Left lobe of liver (tissue), 2 donors: ENCODE data around the gene ARL4D. TPM values are rescaled to one million over a fixed set of nuclear protein-coding genes. Genes with fewer than 3 reads are reported as not detected.
"Not testable (repeated sequence)": the region's sequence is repeated elsewhere in the genome, so short reads cannot be mapped to it uniquely, and the experiment has no call there.

Experiments
- ATAC-seq: fragments of 200-7000 bp; cut with Tn5 transposase; one replicate; pipeline ENCODE4 v1.9.1; 2020; ENCODE audit warnings: mild to moderate bottlenecking, moderate library complexity
- DNase-seq: peaks from one replicate; pipeline ENCODE4 v3.0.0-alpha.2; 2020; ENCODE audit warnings: low spot score
- total RNA-seq: library from RNA; stranded (reverse); gene quantifications from one replicate; pipeline ENCODE4 v1.2.1, GENCODE V29; 2021
- donor health status: DM: no; HTN: no; CAD: no; lungs with moderate emphysema.
- donor health status: DM: no; HTN: yes; CAD: no.

ARL4D gene
- total RNA-seq, 1 donor from 2014 or later = 15.4 TPM

DNA sequence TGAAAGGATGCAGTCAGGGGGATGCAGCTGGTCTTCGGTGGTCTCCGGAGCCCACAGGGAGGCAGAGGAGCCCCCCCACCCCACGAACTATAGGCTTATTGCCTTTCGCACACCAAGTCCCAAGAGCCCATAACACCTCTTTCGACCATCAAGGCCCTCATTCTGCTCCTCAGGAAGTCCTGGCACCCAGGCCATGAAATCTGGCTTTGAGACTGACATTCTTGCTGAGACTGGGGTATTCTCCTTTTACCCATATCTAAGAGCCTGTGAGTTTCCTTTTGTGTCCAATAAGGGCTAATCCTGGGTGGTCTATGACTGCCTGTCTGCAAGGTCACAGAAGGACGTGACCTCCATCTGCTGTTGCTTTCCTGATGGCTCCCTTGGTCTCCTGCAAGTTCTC is 6.4 kb upstream of the ARL4D start:
- DNase-seq = no peak
- ATAC-seq = no peak

DNA sequence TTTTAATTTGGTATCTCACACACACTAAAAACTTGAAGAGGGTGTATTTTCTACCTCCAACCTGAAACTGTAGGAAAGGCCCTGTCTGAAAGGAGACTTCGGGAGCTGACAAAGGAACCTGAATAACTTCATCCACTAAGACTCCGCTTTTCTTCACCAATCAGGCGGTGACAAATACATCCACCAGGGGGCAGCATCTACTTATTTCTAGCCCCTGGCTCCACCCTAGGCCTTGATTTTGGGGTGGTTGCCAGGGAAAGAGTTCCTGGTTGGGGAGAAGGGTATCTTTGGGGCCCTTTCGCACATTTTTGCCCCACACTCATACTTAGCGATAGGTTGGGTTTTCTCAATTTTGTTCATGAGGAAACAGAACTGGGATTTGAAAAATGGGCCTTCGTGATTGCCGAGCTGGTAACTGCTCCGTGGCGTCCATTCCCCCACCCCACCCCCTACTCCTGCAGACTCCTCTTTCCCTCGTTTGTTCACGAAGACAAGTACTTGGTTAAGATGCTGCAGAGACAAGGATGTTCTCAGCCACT is 4.8 kb upstream of the ARL4D start:
- peak; percentile 88 for DNase-seq
- peak; percentile 68 for ATAC-seq

DNA sequence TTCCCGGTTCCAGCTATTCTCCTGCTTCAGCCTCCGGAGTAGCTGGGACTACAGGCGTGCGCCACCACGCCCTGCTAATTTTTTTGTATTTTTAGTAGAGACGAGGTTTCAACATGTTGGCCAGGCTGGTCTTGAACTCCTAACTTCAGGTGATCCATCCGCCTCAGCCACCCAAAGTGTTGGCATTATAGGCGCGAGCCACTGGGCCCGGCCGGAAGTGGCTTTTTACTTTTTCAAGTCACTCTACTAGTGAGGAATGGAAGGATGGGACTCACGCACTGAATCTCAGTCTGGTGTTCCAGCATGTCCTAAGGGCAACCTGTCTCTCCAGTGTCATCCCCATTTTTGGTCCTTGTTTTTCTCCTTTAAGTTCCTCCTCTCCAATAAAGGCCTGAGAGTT is 4.1 kb upstream of the ARL4D start:
- not testable (repeated sequence) for ATAC-seq, DNase-seq

DNA sequence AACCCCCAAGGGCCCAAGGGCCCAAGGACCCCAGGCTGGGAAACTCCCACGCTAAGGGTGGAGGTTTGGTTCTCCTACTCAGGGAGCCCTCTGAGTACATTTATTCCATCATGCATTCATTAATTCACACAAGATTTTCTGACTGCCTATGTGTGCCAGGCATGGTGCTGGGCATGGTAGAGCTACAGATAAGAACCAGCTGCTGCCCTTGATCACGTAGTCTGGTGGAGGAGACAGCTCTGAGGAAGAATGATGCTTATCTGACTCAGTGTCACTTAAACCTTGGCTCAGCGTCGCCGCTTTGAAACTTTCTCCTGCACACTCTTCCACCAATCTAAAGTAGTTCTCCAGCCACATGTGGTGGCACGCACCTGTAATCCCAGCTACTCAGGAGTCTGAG is 3.6 kb upstream of the ARL4D start:
- DNase-seq = no peak
- ATAC-seq = no peak

DNA sequence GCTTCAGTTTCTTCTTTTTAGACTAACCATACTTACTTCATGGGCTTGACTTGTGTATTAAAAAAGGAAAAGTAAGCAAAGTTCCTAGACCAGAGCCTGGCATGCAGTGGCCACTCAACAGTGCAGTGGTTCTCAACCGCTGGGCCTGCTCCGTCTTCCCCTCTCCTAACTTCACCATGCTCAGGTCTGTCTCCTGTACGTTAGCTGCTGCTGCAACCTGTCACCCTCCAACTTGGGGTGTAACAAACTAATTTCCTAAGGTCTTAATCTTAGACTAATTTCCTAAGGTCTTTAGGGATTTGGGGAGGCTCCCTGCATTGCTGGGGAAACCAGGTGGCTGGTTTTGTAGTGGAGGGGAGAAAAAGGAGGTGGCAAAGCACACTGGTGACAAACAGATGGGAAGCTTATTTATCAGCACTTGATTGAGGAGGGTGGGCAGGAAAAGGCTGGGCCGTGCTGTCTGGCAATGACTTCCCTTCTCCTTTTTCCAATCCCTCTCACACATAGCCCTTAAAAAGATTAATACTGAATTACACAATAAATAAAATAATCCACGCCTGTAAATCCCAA is 2.2 kb upstream of the ARL4D start:
- ATAC-seq = no peak
- DNase-seq = no peak

DNA sequence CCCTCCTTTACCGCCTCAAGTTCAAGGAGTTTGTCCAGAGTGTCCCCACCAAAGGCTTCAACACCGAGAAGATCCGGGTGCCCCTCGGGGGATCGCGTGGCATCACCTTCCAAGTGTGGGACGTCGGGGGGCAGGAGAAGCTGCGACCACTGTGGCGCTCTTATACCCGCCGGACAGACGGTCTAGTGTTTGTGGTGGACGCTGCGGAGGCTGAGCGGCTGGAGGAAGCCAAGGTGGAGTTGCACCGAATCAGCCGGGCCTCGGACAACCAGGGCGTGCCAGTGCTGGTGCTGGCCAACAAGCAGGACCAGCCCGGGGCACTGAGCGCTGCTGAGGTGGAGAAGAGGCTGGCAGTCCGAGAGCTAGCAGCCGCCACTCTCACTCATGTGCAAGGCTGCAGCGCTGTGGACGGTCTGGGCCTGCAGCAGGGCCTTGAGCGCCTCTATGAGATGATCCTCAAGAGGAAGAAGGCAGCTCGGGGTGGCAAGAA is 1.1 kb downstream of the ARL4D start:
- ATAC-seq (peak; percentile 61), DNase-seq (peak; percentile 66)

DNA sequence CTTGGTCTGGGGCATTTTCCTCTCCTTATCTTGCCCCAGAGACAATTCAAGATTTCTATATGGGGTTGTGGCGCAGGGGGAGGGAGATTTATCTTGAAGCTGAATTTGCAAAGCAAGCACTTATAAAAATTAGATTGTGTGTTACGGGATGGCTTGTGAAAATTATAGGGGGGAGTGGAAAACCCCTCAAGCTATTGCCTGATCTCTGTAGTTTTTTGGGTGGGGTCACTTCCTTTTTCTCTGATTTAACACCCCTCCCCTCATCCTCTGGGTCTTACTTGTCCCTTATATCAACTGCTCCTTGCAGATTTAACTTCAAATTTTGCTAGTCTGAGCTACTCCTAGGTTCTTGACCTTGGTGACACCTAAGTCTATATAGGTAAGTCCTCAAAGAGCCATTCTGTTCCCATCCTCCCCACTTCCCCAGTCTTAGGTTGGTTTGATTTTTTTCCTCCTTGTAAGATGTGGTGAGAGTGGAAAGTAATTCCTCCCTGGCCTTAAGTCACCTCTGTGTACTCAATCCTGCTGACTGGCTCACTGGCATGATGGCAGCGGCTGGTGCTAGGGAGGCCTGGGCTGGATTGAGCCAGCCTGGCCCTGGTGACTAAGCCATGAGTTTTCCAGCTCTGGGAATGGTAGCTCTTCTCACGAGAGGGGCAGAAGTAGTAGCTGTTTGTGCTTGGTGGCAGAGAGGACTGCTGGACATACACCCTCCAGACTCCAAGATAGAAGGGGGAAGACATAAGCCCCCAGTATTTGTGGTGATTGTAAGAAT is 2.3 kb downstream of the ARL4D start:
- ATAC-seq = peak; percentile 21
- DNase-seq = no peak

DNA sequence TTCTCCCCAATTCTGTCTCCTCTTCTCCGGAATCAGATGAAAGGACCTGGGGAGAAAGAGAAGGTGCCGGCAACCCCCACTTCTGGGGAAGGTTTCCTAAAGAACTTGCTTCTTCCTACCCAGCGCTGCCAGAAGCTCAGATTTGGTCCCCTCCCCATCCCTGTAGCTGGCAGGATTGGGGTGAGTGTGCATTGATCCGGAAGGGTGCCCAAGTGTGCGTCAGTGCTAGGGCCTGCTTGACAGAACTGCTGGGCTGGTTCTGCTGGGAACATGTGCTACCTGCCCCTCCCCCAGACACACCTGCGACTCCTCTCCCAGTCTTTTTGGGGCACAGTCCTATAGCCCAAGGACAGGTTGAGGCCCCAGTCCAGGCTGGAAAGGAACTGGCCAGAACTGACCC is 3.3 kb downstream of the ARL4D start:
- DNase-seq (no peak), ATAC-seq (no peak)

DNA sequence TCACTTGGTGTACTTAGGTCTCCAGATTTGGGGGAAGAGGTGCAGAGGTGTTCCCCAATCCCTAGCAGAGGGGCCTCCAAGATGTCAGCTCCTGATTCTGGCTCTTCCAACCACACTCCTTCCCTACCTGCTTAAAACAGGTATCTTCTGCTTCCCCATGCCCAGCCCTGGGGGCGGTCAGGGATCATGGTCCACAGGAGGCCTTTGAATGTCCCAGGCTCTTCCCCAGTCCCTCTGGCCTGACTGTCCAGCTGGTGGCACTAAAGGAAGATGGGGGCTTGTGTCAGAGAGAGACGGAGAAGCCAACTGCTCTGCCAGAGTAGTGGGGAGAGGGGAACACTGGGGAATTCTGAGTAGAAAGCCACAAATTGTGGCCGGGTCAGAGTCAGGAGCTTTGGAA is 3.8 kb downstream of the ARL4D start:
- ATAC-seq (no peak), DNase-seq (no peak)

DNA sequence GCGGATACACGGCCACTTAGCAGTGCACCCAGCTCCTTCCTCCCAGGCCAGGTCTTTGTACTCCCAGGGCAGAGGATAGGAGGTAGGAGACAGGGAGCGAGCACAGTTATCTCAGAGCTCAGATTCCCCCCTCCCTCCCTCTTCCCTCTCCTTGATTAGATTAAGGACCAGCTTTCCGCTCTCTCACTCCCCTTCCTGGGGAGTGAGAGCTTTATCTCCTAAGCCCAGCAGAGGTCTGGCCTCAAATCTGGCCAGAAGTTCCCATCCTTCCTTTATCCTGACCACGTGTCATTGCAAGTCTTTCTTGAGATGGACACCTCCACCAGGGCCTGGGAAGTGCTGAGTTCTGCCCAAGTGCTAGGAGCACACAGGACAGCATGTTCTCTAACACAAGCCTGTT is 5.1 kb downstream of the ARL4D start:
- DNase-seq = no peak

DNA sequence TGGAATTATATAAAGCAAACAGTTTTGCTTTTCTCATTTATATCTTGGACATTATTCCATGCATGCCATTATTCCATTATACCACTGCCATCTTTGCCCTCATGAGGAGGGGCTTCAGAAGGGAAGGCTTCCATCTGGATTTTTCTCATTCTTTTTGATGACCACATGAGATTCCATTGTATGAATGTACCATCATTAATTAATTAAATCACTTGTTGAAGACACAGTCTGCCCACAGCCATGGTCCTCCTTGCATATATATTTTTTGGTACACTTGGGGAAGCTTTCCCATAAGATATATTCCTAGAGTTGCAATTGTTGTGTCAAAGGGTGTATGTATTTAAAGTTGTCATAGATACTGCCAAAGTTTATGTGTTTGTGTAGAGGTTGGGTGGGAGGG is 7.1 kb downstream of the ARL4D start:
- DNase-seq (no peak), ATAC-seq (no peak)

More for the DNA sequence above, 5.1 kb downstream of the ARL4D start:
- peak; percentile 9 for ATAC-seq

DNA sequence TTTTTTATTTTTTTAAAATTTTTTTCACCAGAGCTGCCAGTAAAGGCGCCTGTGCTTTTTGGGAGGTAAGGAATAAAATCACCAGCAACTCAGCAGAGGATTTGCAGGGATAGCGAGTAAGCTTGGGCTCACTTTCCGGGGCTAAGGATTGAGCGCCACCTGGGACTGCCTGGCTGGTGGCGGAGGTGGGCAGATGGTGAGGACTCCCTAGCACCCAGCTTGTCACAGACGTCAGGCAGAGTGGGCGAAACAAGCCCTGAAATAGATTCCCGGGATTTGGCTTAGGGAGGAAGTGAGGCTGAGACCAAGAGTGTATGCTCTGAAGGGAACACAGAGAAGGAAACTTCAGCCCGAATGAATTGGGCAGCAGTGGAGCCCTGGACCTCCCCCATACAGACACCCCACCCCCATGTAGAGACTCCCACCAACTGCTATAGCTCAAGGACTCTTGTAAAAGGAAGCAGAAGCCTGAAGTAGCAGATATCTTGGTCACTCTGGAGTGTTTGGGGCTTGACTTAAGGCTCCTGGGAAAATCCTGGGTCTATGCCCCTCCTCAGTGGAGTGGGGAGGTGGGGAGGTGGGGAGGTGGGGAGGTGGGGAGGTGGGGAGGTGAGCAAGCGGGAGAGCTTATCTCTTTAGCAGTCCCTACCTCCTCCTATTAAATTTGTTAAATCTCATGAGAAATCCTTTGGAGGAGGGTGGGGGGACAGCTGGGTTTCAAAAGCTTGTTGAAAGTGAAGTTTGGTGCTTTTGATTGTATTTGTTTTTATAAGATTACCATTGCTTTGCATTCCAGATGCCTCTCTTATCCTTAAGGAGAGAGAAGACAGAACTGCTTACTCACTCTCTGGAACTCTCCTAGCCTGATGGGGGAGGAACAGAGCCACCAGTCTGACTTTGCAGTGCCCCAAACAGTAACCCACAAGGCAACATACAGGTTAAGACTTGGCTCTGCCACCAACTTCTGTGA is 8.2 kb downstream of the ARL4D start:
- DNase-seq = no peak
- ATAC-seq = no peak

DNA sequence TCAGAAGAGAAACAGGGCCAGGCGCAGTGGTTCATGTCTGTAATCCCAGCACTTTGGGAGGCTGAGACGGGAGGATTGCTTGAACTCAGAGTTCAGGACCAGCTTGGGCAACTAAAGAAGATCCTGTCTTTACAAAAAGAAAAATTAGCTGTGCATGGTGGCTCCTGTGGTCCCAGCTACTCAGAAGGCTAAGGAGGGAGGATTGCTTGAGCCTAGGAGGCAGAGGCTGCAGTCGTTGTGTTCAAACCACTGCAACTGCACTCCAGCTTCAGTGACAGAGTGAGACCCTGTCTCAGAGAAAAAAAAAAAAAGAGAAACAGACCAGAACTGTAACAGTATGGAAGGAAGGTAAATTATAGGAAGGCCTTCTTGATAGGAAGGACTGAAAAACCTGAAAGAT is 10.3 kb downstream of the ARL4D start:
- ATAC-seq = no peak

DNA sequence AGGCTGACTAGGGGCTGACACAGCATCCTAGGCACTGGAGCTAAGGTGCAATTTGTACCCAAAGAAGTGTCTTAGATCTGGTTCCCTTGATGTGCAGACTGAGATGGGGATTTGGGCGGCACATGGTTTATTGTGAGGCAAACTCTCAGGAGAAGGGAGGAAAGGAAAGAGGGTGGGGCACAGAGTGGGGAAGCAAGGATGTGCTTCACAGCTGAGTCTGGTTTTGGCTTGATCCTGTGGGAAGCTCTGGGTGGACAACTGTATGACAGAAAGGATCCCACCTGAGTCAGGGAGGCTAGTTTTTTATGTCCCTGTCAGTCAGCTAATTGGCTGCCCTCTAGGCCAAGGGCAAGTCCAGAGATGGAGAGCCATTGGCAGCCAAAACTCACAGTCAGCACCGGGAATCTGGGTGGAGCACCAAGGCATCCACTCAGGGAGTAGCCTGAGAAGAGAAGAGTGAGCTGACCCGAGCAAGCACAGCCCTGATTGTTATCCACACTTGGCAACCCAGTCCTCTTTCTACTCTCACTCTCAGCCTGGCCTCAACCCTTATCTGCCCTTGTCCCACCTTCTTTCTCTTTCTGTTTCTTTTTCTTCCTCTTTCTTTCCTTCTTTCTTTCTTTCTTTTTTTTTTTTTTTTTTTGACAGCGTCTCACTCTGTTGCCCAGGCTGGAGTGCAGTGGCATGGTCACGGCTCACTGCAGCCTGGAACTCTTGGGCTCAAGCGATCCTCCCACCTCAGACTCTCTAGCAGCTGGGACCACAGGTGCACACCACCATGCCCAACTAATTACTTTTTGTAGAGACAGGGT is 12.0 kb downstream of the ARL4D start:
- peak; percentile 87 for ATAC-seq

More for the DNA sequence above, 10.3 kb downstream of the ARL4D start:
- DNase-seq = no peak

DNA sequence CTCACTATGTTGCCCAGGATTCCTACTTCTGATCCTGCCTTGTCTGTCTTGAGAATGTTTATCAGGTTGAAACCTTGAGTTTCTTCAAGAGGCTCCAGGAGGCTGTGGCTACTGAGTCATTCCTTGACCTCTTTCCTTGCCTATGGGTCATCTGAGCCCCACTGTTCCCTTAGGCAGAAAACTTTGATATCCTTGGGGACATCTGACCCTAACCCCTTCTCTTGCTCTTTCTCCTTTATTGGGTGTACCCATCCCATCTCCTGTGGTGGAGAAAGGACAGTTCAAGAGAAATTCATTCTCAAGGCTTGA is 12.5 kb downstream of the ARL4D start:
- ATAC-seq (no peak), DNase-seq (no peak)

More for the DNA sequence above, 12.0 kb downstream of the ARL4D start:
- DNase-seq = peak; percentile 87

DNA sequence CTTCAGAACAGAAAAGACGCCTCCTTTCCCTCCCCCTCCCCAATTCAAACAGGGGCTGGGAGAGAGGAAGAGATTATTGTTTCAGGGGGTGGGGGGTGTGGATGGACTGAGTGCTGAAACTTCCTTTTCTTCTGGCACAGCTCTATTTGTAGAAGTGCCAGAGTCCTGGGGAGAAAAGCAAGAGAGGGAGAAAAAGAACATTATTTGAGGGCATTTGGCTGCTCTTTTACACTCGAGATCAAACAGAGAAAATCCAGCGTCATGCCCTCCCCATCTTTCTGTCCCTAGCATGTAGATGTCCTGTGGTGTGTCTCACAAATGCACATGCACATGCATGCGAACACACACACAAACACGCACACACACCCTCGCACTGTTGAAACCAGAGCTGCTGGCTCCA is 13.0 kb downstream of the ARL4D start:
- ATAC-seq (no peak), DNase-seq (no peak)

DNA sequence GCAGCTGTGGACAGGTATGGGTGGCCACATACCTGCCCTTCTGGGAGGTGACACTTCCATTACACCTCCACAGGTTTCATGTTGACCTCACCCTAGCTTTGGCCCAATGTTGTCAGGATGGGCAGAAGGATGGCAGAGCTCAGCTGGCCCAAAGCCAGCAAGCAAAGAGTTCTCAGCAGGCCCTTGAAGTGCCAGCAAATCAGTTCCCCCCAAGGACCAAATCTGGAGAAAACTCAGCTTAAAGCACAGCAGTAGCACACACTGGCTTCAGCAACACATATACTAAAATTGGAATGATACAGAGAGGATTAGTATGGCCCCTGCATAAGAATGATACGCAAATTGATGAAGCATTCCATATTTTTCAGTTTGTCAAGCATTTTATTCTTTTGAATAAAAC is 13.4 kb downstream of the ARL4D start:
- DNase-seq = no peak
- ATAC-seq = no peak

DNA sequence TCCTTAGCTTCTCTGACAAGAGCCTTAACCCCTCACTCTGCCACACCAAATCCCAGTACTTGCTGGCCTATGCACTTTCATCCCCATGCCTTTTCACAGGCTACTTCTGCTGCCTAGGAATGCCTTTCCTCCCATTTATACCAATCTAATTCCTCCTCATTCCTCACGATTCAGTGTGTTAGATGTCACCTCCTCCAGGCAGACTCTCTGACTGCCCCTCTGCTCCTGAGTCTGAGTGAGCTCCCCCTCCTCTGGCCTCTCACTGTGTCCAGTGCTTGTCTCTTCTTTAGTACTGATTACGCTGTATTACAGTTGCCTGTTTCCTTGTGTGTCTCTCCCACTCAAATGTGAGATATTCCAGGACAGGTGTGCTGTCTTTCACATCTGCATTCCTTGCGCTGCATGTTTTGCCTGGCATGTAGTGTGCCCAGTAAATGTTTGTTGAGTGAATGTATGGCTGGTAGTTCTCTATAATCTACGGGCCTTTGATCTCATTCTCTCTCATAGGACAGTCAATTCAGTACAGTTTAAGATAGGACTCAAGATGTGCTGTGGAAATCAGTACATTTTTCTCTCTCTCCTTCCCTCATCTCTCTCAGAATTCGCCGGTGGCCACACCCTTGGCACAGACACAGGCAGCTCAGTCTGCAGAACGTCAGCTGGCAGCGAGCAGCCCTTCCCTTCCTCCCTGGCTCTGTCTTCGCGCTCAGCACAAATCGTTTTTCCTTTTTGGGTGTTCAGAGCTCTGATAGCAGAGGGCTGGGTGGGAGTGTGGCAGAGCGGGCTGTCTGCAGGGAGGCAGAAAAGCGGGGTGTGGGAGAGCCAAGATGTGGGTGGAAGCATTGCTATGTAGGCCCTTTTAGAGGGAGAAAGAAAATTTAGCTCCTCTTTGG is 18.5 kb downstream of the ARL4D start:
- DNase-seq = no peak
- peak; percentile 45 for ATAC-seq
